GM12872 (cell line): Measurements from ENCODE around the gene TBC1D14.

Experiments used
- CTCF ChIP-seq: IDR thresholded peaks from 3 replicates; pipeline ENCODE4 v1.5.1; 2011; ENCODE audit warnings: low read depth, mild to moderate bottlenecking, low read length, moderate library complexity; ENCODE audit not compliant: insufficient read depth

The TBC1D14 gene

GRCh38 chr4:6989331-6989923, 79.8 kb downstream of the TBC1D14 start:
- no peak for TF ChIP-seq CTCF

GRCh38 chr4:6990661-6991060, 81.0 kb downstream of the TBC1D14 start:
- no peak for TF ChIP-seq CTCF

GRCh38 chr4:6991249-6991648, 81.6 kb downstream of the TBC1D14 start:
- no peak for TF ChIP-seq CTCF

- TF ChIP-seq CTCF: no peak
These were observed 82.3 kb downstream of the TBC1D14 start for GRCh38 chr4:6991771-6992557.

GRCh38 chr4:6992728-6993677, 83.4 kb downstream of the TBC1D14 start:
- no peak for TF ChIP-seq CTCF

GRCh38 chr4:6996481-6996880, 86.9 kb downstream of the TBC1D14 start:
- no peak for TF ChIP-seq CTCF

GRCh38 chr4:6999172-7000086, 89.8 kb downstream of the TBC1D14 start:
- TF ChIP-seq CTCF: no peak
